Central memory CD8-positive, alpha-beta T cell (primary cell): ENCODE results near the gene WDR45.

Experiments used
- ATAC-seq: fragments of 150-1000 bp; cut with Tn5 transposase; replicated peaks from 2 replicates; pipeline ENCODE4 v1.10.0; 2022; ENCODE audit warnings: mild to moderate bottlenecking, moderate FRiP score, moderate number of reproducible peaks; ENCODE audit not compliant: poor library complexity, severe bottlenecking; ENCODE audit errors: extremely low read depth
- DNase-seq, 2 donors: peaks; one replicate each; pipeline ENCODE4 v3.0.0; 2021; ENCODE audit warnings: low spot score in 2 of 2
- H3K27ac Mint-ChIP-seq: one replicate; pipeline ENCODE4 v1.8.0; 2022; ENCODE audit warnings: low read depth, mild to moderate bottlenecking, moderate library complexity, mixed read lengths
- H3K27me3 Mint-ChIP-seq: one replicate; pipeline ENCODE4 v1.8.0; 2022; ENCODE audit warnings: mixed read lengths
- H3K36me3 Mint-ChIP-seq: one replicate; pipeline ENCODE4 v1.8.0; 2022; ENCODE audit warnings: mild to moderate bottlenecking, moderate library complexity, mixed read lengths; ENCODE audit not compliant: insufficient read depth
- H3K4me1 Mint-ChIP-seq: one replicate; pipeline ENCODE4 v1.8.0; 2022; ENCODE audit warnings: mixed read lengths
- H3K4me3 Mint-ChIP-seq: one replicate; pipeline ENCODE4 v1.8.0; 2022; ENCODE audit warnings: mild to moderate bottlenecking, moderate library complexity, mixed read lengths
- H3K9me3 Mint-ChIP-seq: one replicate; pipeline ENCODE4 v1.8.0; 2022; ENCODE audit warnings: mixed read lengths

Gene WDR45

DNA sequence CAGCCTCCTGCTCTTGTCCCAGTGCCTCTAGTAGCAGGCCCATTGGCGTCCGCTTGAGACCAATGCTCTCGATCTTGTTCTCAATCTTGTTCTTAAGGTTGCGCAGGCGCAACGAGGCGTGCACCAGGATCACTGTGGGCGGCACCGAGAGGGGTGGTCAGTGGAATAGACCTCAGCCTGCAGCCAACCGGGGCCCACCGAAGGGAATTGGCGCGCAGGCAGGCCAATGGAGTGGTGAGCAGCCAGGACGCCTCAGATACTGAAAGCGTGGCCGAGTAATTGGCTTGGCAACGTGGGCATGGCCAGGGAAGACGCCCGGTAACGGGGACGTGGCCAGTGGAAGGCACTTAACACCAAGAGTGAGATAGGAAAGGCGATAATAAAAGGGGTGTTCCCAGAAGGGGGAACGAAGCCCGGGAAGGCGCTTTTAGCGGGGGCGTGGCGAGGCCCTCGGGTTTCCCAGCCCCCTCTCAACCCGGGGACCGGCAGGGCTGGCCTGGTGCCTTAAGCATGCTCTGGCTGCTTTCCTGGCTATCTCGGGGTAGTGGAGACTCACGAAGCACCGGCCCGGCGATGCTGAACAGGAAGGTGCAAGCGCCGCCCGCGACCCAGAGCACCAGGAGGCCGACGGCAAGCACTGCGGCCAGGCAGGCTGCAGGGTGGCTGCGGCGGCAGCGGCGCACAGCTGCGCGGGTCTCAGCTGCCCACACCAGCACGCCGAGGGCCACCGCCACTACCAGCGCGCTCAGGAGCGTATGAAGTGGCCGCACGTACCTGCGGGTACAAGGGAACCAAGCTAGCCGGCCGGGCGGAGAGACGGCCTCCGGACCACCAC lies 7.6 kb downstream of the WDR45 start:
- H3K36me3 Mint-ChIP-seq, result peaks cover 10% of the 10 kb centered on the region
- no peaks in the 10 kb centered on the region for H3K9me3 Mint-ChIP-seq
- H3K4me1 Mint-ChIP-seq, result peaks cover 13% of the 10 kb centered on the region
- H3K4me3 Mint-ChIP-seq, result peak overlapping the region; percentile 20
- peak overlapping the region; percentile 86 for H3K27ac Mint-ChIP-seq
- H3K27me3 Mint-ChIP-seq, result no peaks in the 10 kb centered on the region
- no peak for DNase-seq
- no peak for ATAC-seq

DNA sequence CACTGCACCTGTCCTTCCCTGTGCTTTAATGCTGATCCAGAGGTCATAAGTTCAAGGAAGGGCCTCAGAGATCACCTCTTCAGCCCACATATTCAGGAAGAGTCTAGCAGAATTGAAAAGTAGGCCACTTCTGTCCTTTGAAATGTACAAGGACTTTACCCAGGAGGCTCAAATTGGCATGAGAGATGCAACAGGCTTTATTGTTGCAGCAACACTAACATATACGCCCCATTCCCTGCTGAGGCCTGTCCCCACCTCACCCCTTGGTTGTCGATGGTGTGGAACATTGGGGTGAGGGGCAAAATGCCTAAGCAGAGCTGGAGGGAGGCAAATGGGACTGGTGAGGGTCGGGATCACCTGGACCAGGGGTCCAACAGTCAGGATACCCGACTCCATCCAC lies 8.7 kb downstream of the WDR45 start:
- DNase-seq (no peak), ATAC-seq (no peak)
- Mint-ChIP-seq H3K27ac (no peak overlapping the region), H3K4me3 (no peak overlapping the region), H3K4me1 (peaks cover 13% of the 10 kb centered on the region), H3K27me3 (no peaks in the 10 kb centered on the region), H3K9me3 (no peaks in the 10 kb centered on the region), H3K36me3 (peaks cover 10% of the 10 kb centered on the region)

DNA sequence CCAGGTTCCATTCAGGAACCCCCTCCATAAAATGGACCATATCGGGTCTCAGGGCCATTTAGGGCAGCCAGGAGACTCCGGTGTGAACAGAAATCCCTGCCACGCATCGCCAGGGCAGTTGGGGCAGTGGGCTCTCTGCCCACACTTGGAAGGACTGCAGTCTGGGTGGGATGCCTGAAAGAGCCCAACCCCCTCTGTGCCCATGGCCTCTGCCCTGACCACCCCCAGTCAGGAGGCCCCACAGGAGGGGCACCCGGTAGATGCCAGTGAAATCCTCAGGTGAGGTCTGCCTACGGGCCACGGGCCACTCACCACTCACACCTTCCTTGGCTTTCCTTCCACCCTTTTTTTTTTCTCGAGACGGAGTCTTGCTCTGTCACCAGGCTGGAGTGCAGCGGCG lies 10.6 kb downstream of the WDR45 start:
- ATAC-seq, result no peak
- H3K4me3 Mint-ChIP-seq, result no peak overlapping the region
- peaks cover 5% of the 10 kb centered on the region for H3K36me3 Mint-ChIP-seq
- no peaks in the 10 kb centered on the region for H3K27me3 Mint-ChIP-seq
- H3K4me1 Mint-ChIP-seq, result peaks cover 13% of the 10 kb centered on the region
- no peak for DNase-seq
- H3K27ac Mint-ChIP-seq, result no peak overlapping the region
- H3K9me3 Mint-ChIP-seq, result no peaks in the 10 kb centered on the region

DNA sequence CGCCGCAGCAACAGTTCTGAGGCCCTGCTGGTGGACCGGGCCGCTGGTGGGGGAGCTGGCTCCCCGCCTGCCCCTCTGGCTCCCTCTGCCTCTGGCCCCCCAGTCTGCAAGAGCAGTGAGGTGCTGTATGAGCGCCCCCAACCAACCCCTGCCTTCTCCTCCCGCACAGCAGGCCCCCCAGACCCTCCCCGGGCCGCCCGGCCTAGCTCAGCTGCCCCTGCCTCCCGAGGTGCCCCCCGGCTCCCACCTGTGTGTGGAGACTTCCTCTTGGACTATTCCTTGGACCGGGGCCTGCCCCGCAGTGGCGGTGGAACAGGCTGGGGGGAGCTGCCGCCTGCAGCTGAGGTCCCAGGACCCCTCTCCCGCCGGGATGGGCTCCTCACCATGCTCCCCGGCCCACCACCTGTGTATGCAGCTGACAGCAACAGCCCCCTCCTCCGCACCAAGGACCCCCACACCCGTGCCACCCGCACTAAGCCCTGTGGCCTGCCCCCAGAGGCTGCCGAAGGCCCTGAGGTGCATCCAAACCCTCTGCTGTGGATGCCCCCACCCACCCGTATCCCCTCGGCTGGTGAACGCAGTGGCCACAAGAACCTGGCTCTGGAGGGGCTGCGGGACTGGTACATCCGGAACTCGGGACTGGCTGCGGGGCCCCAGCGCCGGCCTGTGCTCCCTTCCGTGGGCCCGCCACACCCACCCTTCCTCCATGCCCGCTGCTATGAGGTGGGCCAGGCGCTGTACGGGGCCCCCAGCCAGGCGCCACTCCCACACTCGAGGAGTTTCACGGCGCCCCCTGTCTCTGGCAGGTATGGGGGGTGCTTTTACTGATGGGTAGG lies 12.2 kb downstream of the WDR45 start:
- no peaks in the 10 kb centered on the region for H3K4me1 Mint-ChIP-seq
- no peak overlapping the region for H3K27ac Mint-ChIP-seq
- no peak overlapping the region for H3K4me3 Mint-ChIP-seq
- H3K36me3 Mint-ChIP-seq, result peaks cover 2% of the 10 kb centered on the region
- no peaks in the 10 kb centered on the region for H3K9me3 Mint-ChIP-seq
- no peak for ATAC-seq
- no peaks in the 10 kb centered on the region for H3K27me3 Mint-ChIP-seq
- DNase-seq, result no peak

DNA sequence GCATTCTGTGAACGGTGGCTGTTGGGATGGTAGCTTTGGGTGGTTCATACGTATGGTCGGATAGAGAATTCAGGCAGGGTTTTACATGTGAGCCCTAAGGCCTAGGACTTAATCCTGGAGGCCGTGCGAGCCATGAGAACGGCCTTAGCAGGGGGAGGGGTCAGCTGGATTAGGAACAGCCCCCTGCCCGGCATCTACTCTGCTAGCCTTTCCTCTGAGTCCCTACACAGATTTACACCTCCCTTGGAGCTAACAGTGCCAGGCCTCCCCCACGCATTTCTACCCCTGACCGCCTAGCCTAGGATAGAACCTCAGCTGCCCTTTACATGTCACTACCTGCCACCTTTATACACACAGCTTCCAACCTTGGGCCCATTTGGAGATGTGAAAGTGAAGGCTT lies 13.0 kb downstream of the WDR45 start:
- no peaks in the 10 kb centered on the region for H3K9me3 Mint-ChIP-seq
- no peak for ATAC-seq
- H3K4me1 Mint-ChIP-seq, result no peaks in the 10 kb centered on the region
- H3K36me3 Mint-ChIP-seq, result no peaks in the 10 kb centered on the region
- DNase-seq, result no peak
- no peak overlapping the region for H3K27ac Mint-ChIP-seq
- H3K4me3 Mint-ChIP-seq, result no peak overlapping the region
- no peaks in the 10 kb centered on the region for H3K27me3 Mint-ChIP-seq

DNA sequence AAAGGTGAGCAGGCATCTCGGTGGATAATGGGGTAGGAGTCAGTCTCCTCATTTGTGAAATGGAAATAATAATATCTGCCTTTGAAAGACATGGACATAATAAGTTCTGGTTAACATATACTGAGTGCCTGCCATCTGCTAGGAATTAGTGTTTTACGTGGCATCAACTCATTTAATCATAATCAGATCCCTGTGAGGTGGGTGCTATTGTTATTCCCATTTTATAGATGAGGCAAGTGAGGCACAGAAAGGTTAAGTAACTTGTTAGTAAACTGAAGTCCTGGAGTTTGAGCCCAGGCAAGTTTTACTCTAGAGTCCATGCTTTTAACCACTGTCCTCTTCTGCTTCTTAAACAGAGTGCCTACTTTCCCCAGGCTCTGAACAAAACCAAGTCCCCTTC lies 13.4 kb downstream of the WDR45 start:
- Mint-ChIP-seq H3K4me3 (no peak overlapping the region), H3K27me3 (no peaks in the 10 kb centered on the region), H3K9me3 (no peaks in the 10 kb centered on the region), H3K4me1 (no peaks in the 10 kb centered on the region), H3K36me3 (no peaks in the 10 kb centered on the region), H3K27ac (no peak overlapping the region)
- ATAC-seq (no peak), DNase-seq (no peak)

DNA sequence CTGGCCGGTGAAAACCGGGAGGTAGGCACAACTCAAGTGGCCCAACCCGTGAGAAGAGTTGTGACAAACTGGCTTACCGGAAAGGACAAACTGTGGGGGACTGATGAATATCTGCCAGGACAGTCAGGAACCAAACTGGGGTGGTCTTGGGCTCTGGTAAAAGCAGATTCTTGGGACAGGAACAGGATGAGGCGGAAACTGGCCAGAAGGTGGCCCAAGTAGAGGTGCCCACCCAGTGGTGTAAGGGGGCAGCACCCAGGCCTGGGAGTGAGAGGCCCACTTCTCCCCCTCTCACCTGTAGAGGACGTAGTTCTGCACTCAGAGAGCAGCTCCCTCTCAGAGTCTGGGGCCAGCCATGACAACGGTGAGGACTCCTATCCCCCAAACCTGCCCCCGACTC lies 15.0 kb downstream of the WDR45 start:
- ATAC-seq (no peak), DNase-seq (no peak)

DNA sequence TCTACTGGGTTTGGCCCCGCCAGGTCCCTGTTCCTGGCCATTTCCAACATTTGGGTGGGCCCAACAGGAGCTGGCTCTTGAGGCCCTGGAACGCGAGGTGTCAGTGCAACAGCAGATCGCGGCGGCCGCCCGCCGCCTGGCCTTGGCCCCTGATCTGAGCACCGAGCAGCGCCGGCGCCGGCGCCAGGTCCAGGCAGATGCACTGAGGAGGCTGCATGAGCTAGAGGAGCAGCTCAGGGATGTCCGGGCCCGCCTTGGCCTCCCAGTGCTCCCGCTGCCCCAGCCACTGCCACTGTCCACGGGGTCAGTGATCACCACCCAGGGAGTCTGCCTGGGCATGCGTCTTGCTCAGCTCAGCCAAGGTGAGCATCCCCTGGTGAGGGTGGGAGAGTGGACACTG lies 15.4 kb downstream of the WDR45 start:
- Mint-ChIP-seq H3K27me3 (no peaks in the 10 kb centered on the region), H3K4me1 (no peaks in the 10 kb centered on the region), H3K4me3 (no peak overlapping the region), H3K9me3 (no peaks in the 10 kb centered on the region), H3K36me3 (peaks cover 2% of the 10 kb centered on the region), H3K27ac (no peak overlapping the region)
- no peak for ATAC-seq
- no peak for DNase-seq

More for the DNA sequence above, 15.0 kb downstream of the WDR45 start:
- no peaks in the 10 kb centered on the region for H3K27me3 Mint-ChIP-seq
- no peaks in the 10 kb centered on the region for H3K9me3 Mint-ChIP-seq
- H3K4me3 Mint-ChIP-seq, result no peak overlapping the region
- no peaks in the 10 kb centered on the region for H3K4me1 Mint-ChIP-seq
- H3K36me3 Mint-ChIP-seq, result peaks cover 2% of the 10 kb centered on the region
- no peak overlapping the region for H3K27ac Mint-ChIP-seq

DNA sequence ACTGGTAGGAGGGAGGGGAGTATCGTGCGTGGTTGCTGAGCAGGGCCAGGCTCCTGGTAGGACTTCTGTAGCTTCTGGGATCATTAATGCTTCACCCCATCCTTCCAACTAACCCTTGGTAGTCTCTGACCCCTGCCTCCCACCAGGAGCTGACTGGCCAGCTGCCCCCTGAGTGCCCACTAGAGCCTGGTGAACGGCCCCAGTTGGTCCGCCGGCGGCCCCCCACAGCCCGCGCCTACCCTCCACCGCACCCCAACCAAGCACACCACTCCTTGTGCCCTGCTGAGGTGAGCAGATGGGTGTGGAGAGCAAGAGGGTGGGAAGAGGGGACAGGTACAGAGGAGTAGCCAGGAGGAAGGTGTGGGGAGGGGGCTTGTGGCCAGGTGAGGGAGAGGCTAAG lies 16.0 kb downstream of the WDR45 start:
- Mint-ChIP-seq H3K9me3 (no peaks in the 10 kb centered on the region), H3K27ac (no peak overlapping the region)

DNA sequence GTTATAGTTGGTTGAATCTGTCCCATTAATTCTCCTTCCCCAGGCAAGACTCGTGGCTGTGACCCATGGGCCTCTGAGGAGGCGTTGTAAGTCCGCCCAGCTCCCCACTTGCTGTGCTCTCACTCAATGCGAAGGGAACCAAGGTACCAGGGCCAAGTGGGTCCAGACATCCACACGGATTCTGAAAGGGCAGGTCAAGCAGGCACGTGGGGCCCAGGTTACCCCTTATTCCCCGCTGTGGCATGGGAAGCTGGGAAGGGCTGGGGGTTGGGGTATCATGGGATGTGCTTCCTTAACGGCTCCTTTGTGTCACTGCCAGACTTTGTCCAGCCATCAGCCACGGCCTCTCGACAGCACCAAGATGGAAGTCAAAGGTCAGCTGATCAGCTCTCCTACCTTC lies 17.8 kb downstream of the WDR45 start:
- Mint-ChIP-seq H3K9me3 (no peaks in the 10 kb centered on the region), H3K27me3 (no peaks in the 10 kb centered on the region), H3K4me1 (no peaks in the 10 kb centered on the region), H3K27ac (no peak overlapping the region), H3K4me3 (no peak overlapping the region), H3K36me3 (peaks cover 4% of the 10 kb centered on the region)
- DNase-seq (no peak), ATAC-seq (no peak)

More for the DNA sequence above, 16.0 kb downstream of the WDR45 start:
- no peaks in the 10 kb centered on the region for H3K27me3 Mint-ChIP-seq
- H3K36me3 Mint-ChIP-seq, result peaks cover 2% of the 10 kb centered on the region
- no peak for ATAC-seq
- H3K4me3 Mint-ChIP-seq, result no peak overlapping the region
- no peak for DNase-seq
- no peaks in the 10 kb centered on the region for H3K4me1 Mint-ChIP-seq

DNA sequence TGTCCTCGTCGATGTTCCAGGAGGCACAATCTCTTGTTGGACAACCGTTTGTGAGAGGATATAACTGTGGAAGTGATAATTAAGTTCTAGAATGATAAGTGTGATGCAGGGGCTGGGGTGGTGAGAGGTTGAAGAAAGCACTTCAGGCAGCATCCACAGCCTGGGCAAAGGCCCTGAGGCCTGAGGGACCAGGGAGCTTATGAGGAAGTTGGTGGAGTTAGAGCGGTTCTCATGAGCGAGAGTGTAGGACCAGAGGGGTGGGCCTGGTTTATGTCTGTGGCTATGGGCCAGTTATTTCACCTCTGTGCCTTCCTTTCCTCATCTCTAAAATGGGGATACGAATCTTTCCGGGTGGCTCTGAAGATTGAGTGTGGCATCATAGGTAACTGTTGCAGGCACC lies 18.2 kb downstream of the WDR45 start:
- no peak overlapping the region for H3K4me3 Mint-ChIP-seq
- no peak for ATAC-seq
- no peak overlapping the region for H3K27ac Mint-ChIP-seq

DNA sequence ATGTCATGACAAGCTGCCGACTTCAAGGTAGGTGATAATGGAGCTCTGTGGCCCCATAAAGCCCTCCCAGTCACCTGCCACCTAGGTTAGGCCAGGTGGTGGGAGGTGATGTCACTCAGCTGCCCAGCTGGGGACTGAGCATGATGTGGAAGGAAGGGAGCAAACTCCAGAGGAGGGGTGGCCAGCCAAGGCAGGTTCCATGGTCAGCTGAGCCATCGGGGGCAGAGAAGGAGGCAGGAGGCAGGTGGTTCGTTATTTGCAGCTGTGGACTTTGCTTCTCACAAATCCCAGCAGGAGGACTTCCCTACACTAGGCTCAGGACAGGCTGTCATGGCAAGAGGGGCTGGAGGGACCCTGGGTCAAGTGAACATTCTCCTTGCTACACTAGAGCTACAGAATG lies 18.8 kb downstream of the WDR45 start:
- Mint-ChIP-seq H3K27ac (no peak overlapping the region), H3K4me1 (no peaks in the 10 kb centered on the region), H3K36me3 (peaks cover 4% of the 10 kb centered on the region)

More for the DNA sequence above, 18.2 kb downstream of the WDR45 start:
- Mint-ChIP-seq H3K9me3 (no peaks in the 10 kb centered on the region), H3K36me3 (peaks cover 4% of the 10 kb centered on the region), H3K27me3 (no peaks in the 10 kb centered on the region), H3K4me1 (no peaks in the 10 kb centered on the region)
- no peak for DNase-seq

DNA sequence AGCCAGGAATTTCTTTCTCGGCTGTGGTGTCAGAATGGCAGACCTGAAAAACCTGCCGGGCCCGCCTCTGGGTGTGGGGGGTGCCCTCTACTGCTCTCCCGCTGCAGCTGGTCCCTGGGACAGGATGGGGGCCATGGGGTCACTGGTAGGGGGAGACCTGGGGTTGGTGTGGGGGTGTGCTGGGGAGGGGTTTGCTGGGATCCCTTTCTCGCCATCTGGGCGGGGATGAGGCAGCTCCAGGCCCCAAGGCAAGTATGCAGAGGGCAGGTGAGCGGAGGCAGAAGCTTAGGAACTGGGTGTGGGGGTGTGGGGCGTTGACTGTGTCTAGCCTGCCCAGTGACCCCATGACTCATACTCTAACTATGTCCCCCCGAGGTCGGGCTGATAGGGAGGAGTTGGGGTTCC lies 20.0 kb downstream of the WDR45 start:
- Mint-ChIP-seq H3K27me3 (no peaks in the 10 kb centered on the region), H3K4me1 (peaks cover 7% of the 10 kb centered on the region), H3K9me3 (no peaks in the 10 kb centered on the region), H3K36me3 (peaks cover 4% of the 10 kb centered on the region), H3K4me3 (no peak overlapping the region), H3K27ac (no peak overlapping the region)
- DNase-seq, result no peak
- ATAC-seq, result no peak

More for the DNA sequence above, 18.8 kb downstream of the WDR45 start:
- DNase-seq (no peak), ATAC-seq (no peak)
- H3K9me3 Mint-ChIP-seq, result no peaks in the 10 kb centered on the region
- no peaks in the 10 kb centered on the region for H3K27me3 Mint-ChIP-seq
- H3K4me3 Mint-ChIP-seq, result no peak overlapping the region
